Cardiac muscle cell (in vitro differentiated cells and primary cell): ENCODE results near the gene C12orf43. TPM values are rescaled to one million over a fixed set of nuclear protein-coding genes. Genes with fewer than 3 reads are reported as not detected.

Experiments
- DNase-seq, 2 donors: peaks; one replicate each; pipeline versions ENCODE4 v3.0.0 to v3.0.0-alpha.2; 2010 to 2017; ENCODE audit warnings: low read depth in 1 of 2, low spot score in 1 of 2
- H3K27ac ChIP-seq: fragments of 200-600 bp; sonication (generic); 2 replicates; pipeline ENCODE4 v1.5.1; 2016
- H3K27me3 ChIP-seq: fragments of 200-600 bp; sonication (generic); 2 replicates; pipeline ENCODE4 v1.6.0; 2016; ENCODE audit warnings: control low read depth
- H3K36me3 ChIP-seq: fragments of 200-600 bp; sonication (generic); 2 replicates; pipeline ENCODE4 v1.5.1; 2016; ENCODE audit warnings: control low read depth
- H3K4me1 ChIP-seq: fragments of 200-600 bp; sonication (generic); 2 replicates; pipeline ENCODE4 v1.8.1; 2017; ENCODE audit warnings: low read depth, mild to moderate bottlenecking, mixed run types
- H3K4me3 ChIP-seq: fragments of 200-600 bp; sonication (generic); 2 replicates; pipeline ENCODE4 v1.5.1; 2016; ENCODE audit warnings: mild to moderate bottlenecking
- H3K9me3 ChIP-seq: fragments of 200-600 bp; sonication (generic); 2 replicates; pipeline ENCODE4 v1.5.1; 2017; ENCODE audit warnings: low read depth, mild to moderate bottlenecking, control low read depth
- polyA plus RNA-seq: library from polyadenylated mRNA; unstranded; fragments of >200 nt; fragmentation: Nextera tagmentation; extraction: Ambion mirVana; gene quantifications from 2 replicates; pipeline ENCODE4 v1.2.1, GENCODE V29; 2016
- total RNA-seq: library from RNA; depleted of rRNA; stranded (reverse); fragments of >200 nt; gene quantifications from 2 replicates; pipeline ENCODE4 v1.2.3, GENCODE V29; 2016
- TF ChIP-seq, protein P1 (sequence below): IDR thresholded peaks from 2 replicates; pipeline ENCODE4 v1.5.1; 2012; ENCODE audit warnings: low read depth, mild to moderate bottlenecking, low read length

C12orf43 gene
- total and polyA plus RNA-seq, 2 experiments from 2014 or later, result 20.5 to 24.4 TPM

DNA sequence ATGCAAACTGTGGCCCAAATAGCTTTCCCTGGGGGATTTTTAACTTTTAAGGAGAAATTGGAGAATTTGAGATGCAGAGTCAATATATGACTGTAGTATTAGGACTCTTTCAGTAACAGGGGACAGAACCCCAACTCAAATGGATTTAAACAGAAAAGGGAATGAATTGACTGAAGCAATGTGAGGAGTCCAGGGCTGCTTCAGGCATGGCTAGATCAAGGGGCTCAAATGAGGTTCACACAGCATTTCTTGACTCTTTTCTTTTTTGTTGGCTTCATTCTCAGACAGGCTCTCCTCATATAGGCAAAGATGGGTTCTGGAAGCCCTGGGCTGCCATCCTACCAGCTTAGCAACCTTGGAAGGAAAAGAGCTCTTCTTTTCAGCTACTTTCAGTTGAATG is 24.3 kb downstream of the C12orf43 start:
- Histone ChIP-seq H3K9me3 (no peaks in the 10 kb centered on the region), H3K27ac (no peak overlapping the region), H3K27me3 (no peaks in the 10 kb centered on the region), H3K36me3 (no peaks in the 10 kb centered on the region), H3K4me1 (no peaks in the 10 kb centered on the region), H3K4me3 (no peak overlapping the region)
- TF ChIP-seq, protein P1, sequence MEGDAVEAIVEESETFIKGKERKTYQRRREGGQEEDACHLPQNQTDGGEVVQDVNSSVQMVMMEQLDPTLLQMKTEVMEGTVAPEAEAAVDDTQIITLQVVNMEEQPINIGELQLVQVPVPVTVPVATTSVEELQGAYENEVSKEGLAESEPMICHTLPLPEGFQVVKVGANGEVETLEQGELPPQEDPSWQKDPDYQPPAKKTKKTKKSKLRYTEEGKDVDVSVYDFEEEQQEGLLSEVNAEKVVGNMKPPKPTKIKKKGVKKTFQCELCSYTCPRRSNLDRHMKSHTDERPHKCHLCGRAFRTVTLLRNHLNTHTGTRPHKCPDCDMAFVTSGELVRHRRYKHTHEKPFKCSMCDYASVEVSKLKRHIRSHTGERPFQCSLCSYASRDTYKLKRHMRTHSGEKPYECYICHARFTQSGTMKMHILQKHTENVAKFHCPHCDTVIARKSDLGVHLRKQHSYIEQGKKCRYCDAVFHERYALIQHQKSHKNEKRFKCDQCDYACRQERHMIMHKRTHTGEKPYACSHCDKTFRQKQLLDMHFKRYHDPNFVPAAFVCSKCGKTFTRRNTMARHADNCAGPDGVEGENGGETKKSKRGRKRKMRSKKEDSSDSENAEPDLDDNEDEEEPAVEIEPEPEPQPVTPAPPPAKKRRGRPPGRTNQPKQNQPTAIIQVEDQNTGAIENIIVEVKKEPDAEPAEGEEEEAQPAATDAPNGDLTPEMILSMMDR, result no peak
- no peak for DNase-seq

DNA sequence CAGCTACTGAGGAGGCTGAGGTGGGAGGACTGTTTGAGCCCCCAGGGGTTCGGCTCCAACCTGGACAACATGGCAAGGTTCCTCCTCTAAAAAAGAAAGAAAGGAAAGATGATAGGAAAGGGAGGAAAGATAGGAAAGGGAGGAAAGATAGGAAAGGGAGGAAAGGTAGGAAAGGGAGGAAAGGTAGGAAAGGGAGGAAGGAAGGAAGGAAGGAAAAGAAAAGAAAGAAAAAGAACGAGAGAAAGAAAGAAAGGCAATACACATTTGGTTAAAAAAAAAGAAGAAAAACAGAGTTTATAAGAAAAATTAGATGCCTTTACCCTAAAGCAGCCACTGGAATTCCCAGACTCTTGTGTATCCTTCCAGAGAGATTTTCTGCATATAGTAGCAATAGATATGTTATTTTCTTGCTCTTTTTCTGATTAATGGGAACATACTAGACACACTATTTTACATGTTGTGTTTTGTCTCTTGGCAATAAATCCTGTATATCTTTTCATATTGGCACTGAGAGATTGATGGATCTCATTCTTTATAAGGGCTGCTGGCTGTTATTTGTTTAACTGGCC is 25.7 kb downstream of the C12orf43 start:
- TF ChIP-seq, protein P1, result no peak
- Histone ChIP-seq H3K36me3 (no peaks in the 10 kb centered on the region), H3K4me3 (no peak overlapping the region)

GRCh38 chr12:120989687-120990086 is 26.6 kb downstream of the C12orf43 start:
- no peaks in the 10 kb centered on the region for H3K36me3 ChIP-seq
- no peak for DNase-seq
- H3K4me1 ChIP-seq, result no peaks in the 10 kb centered on the region
- H3K27me3 ChIP-seq, result no peaks in the 10 kb centered on the region
- H3K9me3 ChIP-seq, result no peaks in the 10 kb centered on the region
- no peak overlapping the region for H3K4me3 ChIP-seq
- TF ChIP-seq, protein P1, result no peak
- H3K27ac ChIP-seq, result no peak overlapping the region

More for the DNA sequence above, 25.7 kb downstream of the C12orf43 start:
- Histone ChIP-seq H3K27ac (no peak overlapping the region), H3K27me3 (no peaks in the 10 kb centered on the region), H3K9me3 (no peaks in the 10 kb centered on the region), H3K4me1 (no peaks in the 10 kb centered on the region)
- DNase-seq, result no peak

DNA sequence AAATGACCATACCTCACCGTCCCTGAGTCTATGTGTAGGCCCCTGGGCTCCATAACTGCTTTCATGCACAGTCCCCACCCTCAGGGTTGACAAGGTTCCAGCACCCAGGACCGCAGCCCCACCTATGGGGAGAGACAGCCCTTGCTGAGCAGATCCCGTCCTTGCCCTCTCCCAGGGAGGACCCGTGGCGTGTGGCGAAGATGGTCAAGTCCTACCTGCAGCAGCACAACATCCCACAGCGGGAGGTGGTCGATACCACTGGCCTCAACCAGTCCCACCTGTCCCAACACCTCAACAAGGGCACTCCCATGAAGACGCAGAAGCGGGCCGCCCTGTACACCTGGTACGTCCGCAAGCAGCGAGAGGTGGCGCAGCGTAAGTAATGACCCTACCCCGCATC is 27.6 kb downstream of the C12orf43 start:
- DNase-seq, result no peak
- no peak overlapping the region for H3K4me3 ChIP-seq
- H3K27me3 ChIP-seq, result no peaks in the 10 kb centered on the region
- TF ChIP-seq, protein P1, result no peak
- no peaks in the 10 kb centered on the region for H3K9me3 ChIP-seq
- H3K36me3 ChIP-seq, result no peaks in the 10 kb centered on the region
- no peaks in the 10 kb centered on the region for H3K4me1 ChIP-seq
- no peak overlapping the region for H3K27ac ChIP-seq

DNA sequence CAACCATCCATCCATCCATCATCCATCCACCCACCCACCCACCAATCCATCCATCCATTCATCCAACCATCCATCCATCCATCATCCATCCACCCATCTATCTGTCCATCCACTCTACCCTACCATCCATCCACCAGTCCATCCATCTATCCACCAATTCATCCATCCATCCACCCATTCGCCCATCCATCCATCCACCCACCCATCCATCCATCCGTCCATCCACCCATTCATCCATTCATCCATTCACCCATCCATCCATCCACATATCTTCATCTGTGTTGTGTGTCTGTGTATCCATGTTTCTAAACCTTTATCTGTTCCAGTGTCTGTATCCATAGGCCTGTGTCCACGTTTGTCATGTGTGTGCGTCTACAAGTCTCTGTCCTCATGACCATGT is 28.1 kb downstream of the C12orf43 start:
- H3K36me3 ChIP-seq, result no peaks in the 10 kb centered on the region
- H3K4me3 ChIP-seq, result no peak overlapping the region
- H3K4me1 ChIP-seq, result no peaks in the 10 kb centered on the region
- H3K27ac ChIP-seq, result no peak overlapping the region
- no peaks in the 10 kb centered on the region for H3K27me3 ChIP-seq
- H3K9me3 ChIP-seq, result no peaks in the 10 kb centered on the region
- TF ChIP-seq, protein P1, result no peak
- DNase-seq, result no peak
